Measurements from ENCODE around the gene COBL.

Gene COBL

GRCh38 chr7:51270965-51271364 is 45.6 kb downstream of the COBL start:
- ChIA-PET POLR2A (no interaction called here), CTCF (interaction anchor here (0.9 kb wide), 1 partner anchor 97 kb away, joined by 3 read pairs; no protein-coding TSS in a partner anchor)

DNA sequence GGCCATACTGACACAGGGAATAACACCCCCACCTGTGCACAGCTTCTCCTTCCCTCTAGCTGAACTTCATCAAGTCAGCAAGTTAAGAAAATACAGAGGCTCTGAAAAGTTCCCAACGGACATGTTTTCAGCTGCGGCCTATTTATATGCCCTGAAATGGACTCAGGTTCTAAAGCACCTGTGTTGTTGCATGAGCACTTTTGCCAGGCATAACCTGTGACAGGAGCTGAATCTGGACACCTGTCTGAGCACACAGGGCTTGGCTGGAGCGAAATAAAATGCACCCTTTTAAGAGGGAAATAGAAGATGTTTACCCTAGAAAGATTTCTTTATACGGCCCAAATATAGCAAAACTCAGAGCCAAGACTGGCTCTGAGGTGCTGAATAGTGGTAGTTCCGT is 46.7 kb downstream of the COBL start:
- TF ChIP-seq ARNT (IDR thresholded peaks at IDR 0.05) = no peak
- TF ChIP-seq, protein P1, sequence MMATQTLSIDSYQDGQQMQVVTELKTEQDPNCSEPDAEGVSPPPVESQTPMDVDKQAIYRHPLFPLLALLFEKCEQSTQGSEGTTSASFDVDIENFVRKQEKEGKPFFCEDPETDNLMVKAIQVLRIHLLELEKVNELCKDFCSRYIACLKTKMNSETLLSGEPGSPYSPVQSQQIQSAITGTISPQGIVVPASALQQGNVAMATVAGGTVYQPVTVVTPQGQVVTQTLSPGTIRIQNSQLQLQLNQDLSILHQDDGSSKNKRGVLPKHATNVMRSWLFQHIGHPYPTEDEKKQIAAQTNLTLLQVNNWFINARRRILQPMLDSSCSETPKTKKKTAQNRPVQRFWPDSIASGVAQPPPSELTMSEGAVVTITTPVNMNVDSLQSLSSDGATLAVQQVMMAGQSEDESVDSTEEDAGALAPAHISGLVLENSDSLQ (IDR thresholded peaks at IDR 0.05) = no peak
- TF ChIP-seq TARDBP (IDR thresholded peaks at IDR 0.05) = no peak
- no peak for TF ChIP-seq FOXM1 (IDR thresholded peaks at IDR 0.05; ENCODE audit: borderline replicate concordance)
- TF ChIP-seq NFRKB (IDR thresholded peaks at IDR 0.05) = no peak
- TF ChIP-seq SP1 (IDR thresholded peaks at IDR 0.05) = no peak
- TF ChIP-seq ELF4 (IDR thresholded peaks at IDR 0.05) = no peak
- TF ChIP-seq BHLHE40 (IDR thresholded peaks at IDR 0.05; ENCODE audit: borderline replicate concordance) = no peak
- TF ChIP-seq SUZ12 (IDR thresholded peaks at IDR 0.05) = no peak
- no peak for TF ChIP-seq LEF1 (IDR thresholded peaks at IDR 0.05; ENCODE audit: borderline replicate concordance)
- no peak for TF ChIP-seq HDGF (IDR thresholded peaks at IDR 0.05; ENCODE audit: borderline replicate concordance)
- TF ChIP-seq ZNF384 (IDR thresholded peaks at IDR 0.05) = no peak
- no peak for TF ChIP-seq L3MBTL2 (conservative IDR thresholded peaks at IDR 0.05)
- no peak for TF ChIP-seq CTBP1 (IDR thresholded peaks at IDR 0.05; ENCODE audit: borderline replicate concordance)
- no peak for TF ChIP-seq FOXK2 (IDR thresholded peaks at IDR 0.05)
- TF ChIP-seq FOXA1 (IDR thresholded peaks at IDR 0.05) = no peak
- ChIA-PET POLR2A (no interaction called here), CTCF (no interaction called here)
- no peak for DNase-seq (ENCODE audit: extremely low spot score)

More at GRCh38 chr7:51270965-51271364, 45.6 kb downstream of the COBL start:
- no peak for DNase-seq (ENCODE audit: extremely low spot score)
- TF ChIP-seq ELF4 (IDR thresholded peaks at IDR 0.05) (no peak), ZNF384 (IDR thresholded peaks at IDR 0.05) (no peak), CTBP1 (IDR thresholded peaks at IDR 0.05; ENCODE audit: borderline replicate concordance) (no peak), LEF1 (IDR thresholded peaks at IDR 0.05; ENCODE audit: borderline replicate concordance) (no peak), TARDBP (IDR thresholded peaks at IDR 0.05) (no peak), L3MBTL2 (conservative IDR thresholded peaks at IDR 0.05) (no peak), FOXK2 (IDR thresholded peaks at IDR 0.05) (no peak)

DNA sequence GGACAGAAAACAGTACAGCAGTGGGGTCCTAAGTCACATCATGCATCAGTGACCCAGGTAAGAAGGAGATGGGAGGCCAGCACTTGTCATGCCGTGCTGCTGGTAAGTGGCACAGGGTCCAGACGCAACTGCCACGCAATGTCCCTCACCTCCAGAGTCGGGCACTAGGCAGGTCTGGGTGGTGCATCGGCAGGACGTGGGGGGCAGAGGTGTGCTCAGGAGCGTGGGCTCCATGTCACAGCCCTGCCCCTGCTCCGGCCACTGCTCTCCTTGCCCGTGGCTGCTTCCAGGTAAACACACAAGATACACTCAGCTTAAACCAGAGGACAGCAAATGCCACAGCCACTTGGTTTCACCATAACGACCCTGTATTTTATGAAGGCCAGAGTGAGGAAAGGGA is 47.3 kb downstream of the COBL start:
- ChIA-PET CTCF (no interaction called here), POLR2A (no interaction called here)
- TF ChIP-seq HDGF (IDR thresholded peaks at IDR 0.05; ENCODE audit: borderline replicate concordance) (no peak), SP1 (IDR thresholded peaks at IDR 0.05) (no peak), BHLHE40 (IDR thresholded peaks at IDR 0.05; ENCODE audit: borderline replicate concordance) (no peak), SUZ12 (IDR thresholded peaks at IDR 0.05) (no peak), L3MBTL2 (conservative IDR thresholded peaks at IDR 0.05) (no peak), ZNF384 (IDR thresholded peaks at IDR 0.05) (no peak), FOXM1 (IDR thresholded peaks at IDR 0.05; ENCODE audit: borderline replicate concordance) (no peak), NFRKB (IDR thresholded peaks at IDR 0.05) (no peak), FOXK2 (IDR thresholded peaks at IDR 0.05) (no peak), ELF4 (IDR thresholded peaks at IDR 0.05) (no peak), FOXA1 (IDR thresholded peaks at IDR 0.05) (no peak), CTBP1 (IDR thresholded peaks at IDR 0.05; ENCODE audit: borderline replicate concordance) (no peak), TARDBP (IDR thresholded peaks at IDR 0.05) (no peak), LEF1 (IDR thresholded peaks at IDR 0.05; ENCODE audit: borderline replicate concordance) (no peak), ARNT (IDR thresholded peaks at IDR 0.05) (no peak)
- TF ChIP-seq, protein P1 (IDR thresholded peaks at IDR 0.05) = no peak
- DNase-seq (ENCODE audit: extremely low spot score) = no peak

GRCh38 chr7:51268859-51269258 is 47.8 kb downstream of the COBL start:
- DNase-seq (ENCODE audit: extremely low spot score) = no peak
- TF ChIP-seq FOXM1 (IDR thresholded peaks at IDR 0.05; ENCODE audit: borderline replicate concordance) (no peak), FOXA1 (IDR thresholded peaks at IDR 0.05) (no peak), LEF1 (IDR thresholded peaks at IDR 0.05; ENCODE audit: borderline replicate concordance) (no peak), FOXK2 (IDR thresholded peaks at IDR 0.05) (no peak), L3MBTL2 (conservative IDR thresholded peaks at IDR 0.05) (no peak), ARNT (IDR thresholded peaks at IDR 0.05) (no peak), SP1 (IDR thresholded peaks at IDR 0.05) (no peak), NFRKB (IDR thresholded peaks at IDR 0.05) (no peak), CTBP1 (IDR thresholded peaks at IDR 0.05; ENCODE audit: borderline replicate concordance) (no peak), BHLHE40 (IDR thresholded peaks at IDR 0.05; ENCODE audit: borderline replicate concordance) (no peak), HDGF (IDR thresholded peaks at IDR 0.05; ENCODE audit: borderline replicate concordance) (no peak), ZNF384 (IDR thresholded peaks at IDR 0.05) (no peak), SUZ12 (IDR thresholded peaks at IDR 0.05) (no peak)
- TF ChIP-seq, protein P1 (IDR thresholded peaks at IDR 0.05) = no peak
- ChIA-PET POLR2A (no interaction called here), CTCF (no interaction called here)

GRCh38 chr7:51267169-51267568 is 49.4 kb downstream of the COBL start:
- POLR2A ChIA-PET = no interaction called here
- TF ChIP-seq, protein P1 (IDR thresholded peaks at IDR 0.05) = no peak
- no peak for TF ChIP-seq CTBP1 (IDR thresholded peaks at IDR 0.05; ENCODE audit: borderline replicate concordance)
- TF ChIP-seq NFRKB (IDR thresholded peaks at IDR 0.05) = no peak
- TF ChIP-seq ELF4 (IDR thresholded peaks at IDR 0.05) = no peak
- no peak for DNase-seq (ENCODE audit: extremely low spot score)
- CTCF ChIA-PET = no interaction called here
